GM21825 (cell line): ENCODE results near the gene MINAR2.

ENCODE experiments used
- ATAC-seq: cut with Tn5 transposase; IDR thresholded peaks from one replicate; pipeline ENCODE4 v1.9.1; 2021; ENCODE audit warnings: mild to moderate bottlenecking, moderate library complexity; ENCODE audit not compliant: unreplicated experiment

The MINAR2 gene

GRCh38 chr5:129747572-129748407 lies at the start of gene MINAR2:
Gene MINAR2, plus strand, starts transcription at chr5:129748094. Its CDS starts 97 bp downstream, at chr5:129748191.
- no peak for ATAC-seq

- no peak for ATAC-seq
These were observed 49.2 kb upstream of the MINAR2 start for GRCh38 chr5:129698661-129699060.

GRCh38 chr5:129716235-129716634 lies 31.7 kb upstream of the MINAR2 start:
- ATAC-seq: no peak

GRCh38 chr5:129716651-129717050 lies 31.2 kb upstream of the MINAR2 start:
- ATAC-seq: no peak

- ATAC-seq: no peak
These were observed 30.1 kb upstream of the MINAR2 start for GRCh38 chr5:129717751-129718310.

- ATAC-seq: no peak
These were observed 29.3 kb upstream of the MINAR2 start for GRCh38 chr5:129718471-129719090.

- ATAC-seq: no peak
These were observed 23.7 kb upstream of the MINAR2 start for GRCh38 chr5:129724222-129724621.

- ATAC-seq: no peak
These were observed 23.2 kb upstream of the MINAR2 start for GRCh38 chr5:129724647-129725046.

GRCh38 chr5:129739773-129740172 lies 8.1 kb upstream of the MINAR2 start:
- no peak for ATAC-seq

- no peak for ATAC-seq
These were observed 4.2 kb upstream of the MINAR2 start for GRCh38 chr5:129743541-129744187.

- no peak for ATAC-seq
These were observed 1.9 kb upstream of the MINAR2 start for GRCh38 chr5:129745997-129746396.

- no peak for ATAC-seq
These were observed 1.0 kb upstream of the MINAR2 start for GRCh38 chr5:129746876-129747275.

- no peak for ATAC-seq
These were observed 1.3 kb downstream of the MINAR2 start for GRCh38 chr5:129748913-129749880.

- ATAC-seq: no peak
These were observed 12.9 kb downstream of the MINAR2 start for GRCh38 chr5:129760636-129761325.

GRCh38 chr5:129763651-129764050 lies 15.8 kb downstream of the MINAR2 start:
- ATAC-seq: no peak

- ATAC-seq: no peak
These were observed 18.9 kb downstream of the MINAR2 start for GRCh38 chr5:129766798-129767197.

- peak; percentile 94 for ATAC-seq
These were observed 20.1 kb downstream of the MINAR2 start for GRCh38 chr5:129767927-129768380.

GRCh38 chr5:129768735-129769134 lies 20.8 kb downstream of the MINAR2 start:
- no peak for ATAC-seq

- no peak for ATAC-seq
These were observed 22.3 kb downstream of the MINAR2 start for GRCh38 chr5:129770024-129770820.
